Prostate gland (tissue), 2 donors: Measurements from ENCODE around the gene MED8. TPM values are rescaled to one million over a fixed set of nuclear protein-coding genes. Genes with fewer than 3 reads are reported as not detected.

Source experiments
- DNase-seq: peaks from one replicate; pipeline ENCODE4 v3.0.0-alpha.2; 2019; ENCODE audit warnings: low spot score
- H3K27ac ChIP-seq, 2 donors: fragments of 200-600 bp; sonication (generic); 2 replicates each; pipeline ENCODE4 v1.5.1; 2017 to 2019
- H3K27me3 ChIP-seq: fragments of 200-600 bp; sonication (generic); replicated peaks from 2 replicates; pipeline ENCODE4 v1.5.1; 2019; ENCODE audit not compliant: insufficient read depth
- H3K36me3 ChIP-seq, 2 donors: fragments of 200-600 bp; sonication (generic); 1 replicate in 1 of 2; 2 replicates in 1 of 2; pipeline versions ENCODE4 v1.5.1 to v1.8.1; 2017 to 2019
- H3K4me1 ChIP-seq: fragments of 200-600 bp; sonication (generic); replicated peaks from 2 replicates; pipeline ENCODE4 v1.5.1; 2019
- H3K4me3 ChIP-seq, 2 donors: fragments of 200-600 bp; sonication (generic); 2 replicates each; pipeline ENCODE4 v1.5.1; 2017 to 2019
- H3K9me3 ChIP-seq: fragments of 200-600 bp; sonication (generic); 2 replicates; pipeline ENCODE4 v1.5.1; 2017
- CTCF ChIP-seq, 4 experiments: fragments of 200-600 bp in 2 of 4; fragments of 450-650 bp in 2 of 4; sonication (generic) in 2 of 4; IDR thresholded peaks; 1 replicate in 3 of 4; 2 replicates in 1 of 4; pipeline ENCODE4 v1.5.1; 2016 to 2019; ENCODE audit warnings: antibody characterized with exemption in 4 of 4, mild to moderate bottlenecking in 2 of 4, moderate library complexity in 2 of 4
- POLR2A ChIP-seq: fragments of 450-650 bp; IDR thresholded peaks from one replicate; pipeline ENCODE4 v1.6.1; 2016; ENCODE audit warnings: antibody characterized with exemption, mild to moderate bottlenecking
- POLR2AphosphoS5 ChIP-seq: sonication (generic); formaldehyde crosslinking; IDR thresholded peaks from one replicate; pipeline ENCODE4 v1.6.1; 2017; ENCODE audit warnings: antibody characterized with exemption
- WGBS: methylation state at CpG from one replicate; pipeline ENCODE4 v1.1.5; 2018; 5-methylcytosine and 5-hydroxymethylcytosine counted together
- intact Hi-C: fragments of 100-400 bp; cut with DNase I; formaldehyde crosslinking; loops from one replicate; pipeline ENCODE4 v1.14.2; 2022
- total RNA-seq, 2 donors: library from RNA; depleted of rRNA; stranded (reverse); fragments of >200 nt; gene quantifications; one replicate each; pipeline ENCODE4 v1.1.0, GENCODE V29; 2016

The MED8 gene
- total RNA-seq, 2 donors from 2014 or later = 36.9 to 43.2 TPM

GRCh38 chr1:43432907-43433306 is 43.3 kb upstream of the MED8 start:
- Histone ChIP-seq H3K36me3 (peaks cover 24 to 54% of the 10 kb centered on the region in 2 donors), H3K27me3 (no peaks in the 10 kb centered on the region), H3K4me1 (no peaks in the 10 kb centered on the region), H3K27ac (no peak overlapping the region), H3K4me3 (no peak overlapping the region), H3K9me3 (no peaks in the 10 kb centered on the region)
- WGBS = 81% methylated on average over 5 of the region's 5 CpGs
- no peak for TF ChIP-seq POLR2AphosphoS5
- no peak for TF ChIP-seq CTCF (IDR thresholded peaks at IDR 0.05)
- TF ChIP-seq POLR2A = no peak
- DNase-seq = no peak
- intact Hi-C loops = no loop called here

GRCh38 chr1:43432171-43432860 is 42.7 kb upstream of the MED8 start:
- 96% methylated on average over 9 of the region's 9 CpGs for WGBS
- DNase-seq = no peak

GRCh38 chr1:43431676-43432075 is 42.1 kb upstream of the MED8 start:
- Histone ChIP-seq H3K27ac (no peak overlapping the region), H3K4me1 (no peaks in the 10 kb centered on the region), H3K4me3 (no peak overlapping the region), H3K27me3 (no peaks in the 10 kb centered on the region), H3K36me3 (peaks cover 28 to 55% of the 10 kb centered on the region in 2 donors), H3K9me3 (no peaks in the 10 kb centered on the region)
- intact Hi-C loops = no loop called here
- no peak for DNase-seq
- 96% methylated on average over 9 of the region's 9 CpGs for WGBS
- TF ChIP-seq CTCF (IDR thresholded peaks at IDR 0.05) (no peak), POLR2AphosphoS5 (no peak), POLR2A (no peak)

More at GRCh38 chr1:43432171-43432860, 42.7 kb upstream of the MED8 start:
- no peaks in the 10 kb centered on the region for H3K4me1 ChIP-seq
- peaks cover 28 to 55% of the 10 kb centered on the region in 2 donors for H3K36me3 ChIP-seq
- H3K27ac ChIP-seq = no peak overlapping the region
- intact Hi-C loops = no loop called here
- H3K9me3 ChIP-seq = no peaks in the 10 kb centered on the region
- TF ChIP-seq POLR2A (no peak), CTCF (IDR thresholded peaks at IDR 0.05) (no peak), POLR2AphosphoS5 (no peak)
- no peaks in the 10 kb centered on the region for H3K27me3 ChIP-seq
- H3K4me3 ChIP-seq = no peak overlapping the region

GRCh38 chr1:43430831-43431230 is 41.2 kb upstream of the MED8 start:
- no peaks in the 10 kb centered on the region for H3K27me3 ChIP-seq
- no peak overlapping the region for H3K4me3 ChIP-seq
- intact Hi-C loops = no loop called here
- WGBS = 96% methylated on average over 5 of the region's 5 CpGs
- H3K9me3 ChIP-seq = no peaks in the 10 kb centered on the region
- no peak overlapping the region for H3K27ac ChIP-seq
- no peak for DNase-seq
- H3K36me3 ChIP-seq = peaks cover 28 to 55% of the 10 kb centered on the region in 2 donors
- H3K4me1 ChIP-seq = no peaks in the 10 kb centered on the region
- TF ChIP-seq POLR2A (no peak), CTCF (IDR thresholded peaks at IDR 0.05) (no peak), POLR2AphosphoS5 (no peak)

GRCh38 chr1:43427941-43428340 is 38.3 kb upstream of the MED8 start:
- DNase-seq = no peak
- H3K4me3 ChIP-seq = no peak overlapping the region
- no peaks in the 10 kb centered on the region for H3K4me1 ChIP-seq
- H3K27ac ChIP-seq = no peak overlapping the region
- H3K36me3 ChIP-seq = peaks cover 34 to 47% of the 10 kb centered on the region in 2 donors
- no peak for TF ChIP-seq POLR2A
- no peak for TF ChIP-seq POLR2AphosphoS5
- TF ChIP-seq CTCF (IDR thresholded peaks at IDR 0.05) = no peak
- intact Hi-C loops = no loop called here
- WGBS = 85% methylated on average over 9 of the region's 9 CpGs
- no peaks in the 10 kb centered on the region for H3K9me3 ChIP-seq
- H3K27me3 ChIP-seq = no peaks in the 10 kb centered on the region
